BE2C (cell line): Measurements from ENCODE around the gene FOXJ3.

Experiments
- DNase-seq: peaks from one replicate; pipeline ENCODE4 v3.0.0-alpha.2; 2020
- H3K27me3 ChIP-seq: fragments of 250-450 bp; sonication (Bioruptor Pico); 2 replicates; pipeline ENCODE4 v1.5.1; 2020; ENCODE audit warnings: mild to moderate bottlenecking
- H3K36me3 ChIP-seq: fragments of 250-450 bp; sonication (Bioruptor Pico); 2 replicates; pipeline ENCODE4 v1.5.1; 2020; ENCODE audit warnings: mild to moderate bottlenecking
- H3K4me1 ChIP-seq: fragments of 250-450 bp; sonication (Bioruptor Pico); 2 replicates; pipeline ENCODE4 v1.5.1; 2020
- H3K4me3 ChIP-seq: 2 replicates; pipeline ENCODE4 v1.5.1; 2011; ENCODE audit warnings: low read depth, low read length
- H3K9me3 ChIP-seq: fragments of 250-450 bp; sonication (Bioruptor Pico); 2 replicates; pipeline ENCODE4 v1.5.1; 2020
- TF ChIP-seq, protein P1 (sequence below): IDR thresholded peaks from 2 replicates; pipeline ENCODE4 v1.5.1; 2012; ENCODE audit warnings: mild to moderate bottlenecking, low read depth, low read length

Gene FOXJ3

GRCh38 chr1:42183957-42184268, 151.1 kb downstream of the FOXJ3 start:
- TF ChIP-seq, protein P1, sequence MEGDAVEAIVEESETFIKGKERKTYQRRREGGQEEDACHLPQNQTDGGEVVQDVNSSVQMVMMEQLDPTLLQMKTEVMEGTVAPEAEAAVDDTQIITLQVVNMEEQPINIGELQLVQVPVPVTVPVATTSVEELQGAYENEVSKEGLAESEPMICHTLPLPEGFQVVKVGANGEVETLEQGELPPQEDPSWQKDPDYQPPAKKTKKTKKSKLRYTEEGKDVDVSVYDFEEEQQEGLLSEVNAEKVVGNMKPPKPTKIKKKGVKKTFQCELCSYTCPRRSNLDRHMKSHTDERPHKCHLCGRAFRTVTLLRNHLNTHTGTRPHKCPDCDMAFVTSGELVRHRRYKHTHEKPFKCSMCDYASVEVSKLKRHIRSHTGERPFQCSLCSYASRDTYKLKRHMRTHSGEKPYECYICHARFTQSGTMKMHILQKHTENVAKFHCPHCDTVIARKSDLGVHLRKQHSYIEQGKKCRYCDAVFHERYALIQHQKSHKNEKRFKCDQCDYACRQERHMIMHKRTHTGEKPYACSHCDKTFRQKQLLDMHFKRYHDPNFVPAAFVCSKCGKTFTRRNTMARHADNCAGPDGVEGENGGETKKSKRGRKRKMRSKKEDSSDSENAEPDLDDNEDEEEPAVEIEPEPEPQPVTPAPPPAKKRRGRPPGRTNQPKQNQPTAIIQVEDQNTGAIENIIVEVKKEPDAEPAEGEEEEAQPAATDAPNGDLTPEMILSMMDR, result no peak
- H3K4me3 ChIP-seq, result no peak overlapping the region
- no peak for DNase-seq
- no peaks in the 10 kb centered on the region; the same call in 1 of the 2 replicates for H3K36me3 ChIP-seq
- H3K4me1 ChIP-seq, result no peaks in the 10 kb centered on the region
- no peaks in the 10 kb centered on the region for H3K9me3 ChIP-seq
- no peaks in the 10 kb centered on the region for H3K27me3 ChIP-seq

- H3K9me3 ChIP-seq, result no peaks in the 10 kb centered on the region
- no peaks in the 10 kb centered on the region for H3K27me3 ChIP-seq
- H3K36me3 ChIP-seq, result no peaks in the 10 kb centered on the region; the same call in 1 of the 2 replicates
- DNase-seq, result no peak
- TF ChIP-seq, protein P1, result no peak
- H3K4me1 ChIP-seq, result no peaks in the 10 kb centered on the region
- no peak overlapping the region for H3K4me3 ChIP-seq
Measured at GRCh38 chr1:42183210-42183956, 151.7 kb downstream of the FOXJ3 start.

GRCh38 chr1:42181687-42182086, 153.3 kb downstream of the FOXJ3 start:
- no peak for DNase-seq
- H3K9me3 ChIP-seq, result no peaks in the 10 kb centered on the region
- no peak overlapping the region for H3K4me3 ChIP-seq
- no peaks in the 10 kb centered on the region; the same call in 1 of the 2 replicates for H3K36me3 ChIP-seq
- H3K27me3 ChIP-seq, result no peaks in the 10 kb centered on the region
- H3K4me1 ChIP-seq, result no peaks in the 10 kb centered on the region
- TF ChIP-seq, protein P1, result no peak

DNA sequence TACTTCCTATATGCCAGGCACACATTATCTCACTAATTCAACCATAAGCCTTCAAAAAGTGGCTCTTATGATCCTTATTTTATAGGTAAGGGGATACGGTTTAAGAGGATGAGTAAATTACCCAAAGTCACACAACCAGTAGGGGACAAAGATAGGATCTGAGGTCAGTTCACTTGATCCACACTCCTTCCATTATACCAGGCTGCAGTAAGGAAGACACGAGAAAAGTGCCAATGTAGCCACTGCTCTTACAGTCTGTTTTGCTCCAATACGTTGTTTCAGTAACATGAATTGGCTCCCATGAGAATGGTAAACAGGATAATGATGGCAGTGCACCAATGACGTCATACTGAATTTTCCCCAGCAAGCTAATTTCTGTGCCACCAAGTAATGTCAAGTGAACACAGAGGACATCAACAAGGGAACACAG, 155.1 kb downstream of the FOXJ3 start:
- Histone ChIP-seq H3K9me3 (no peaks in the 10 kb centered on the region), H3K4me3 (no peak overlapping the region), H3K4me1 (no peaks in the 10 kb centered on the region), H3K36me3 (no peaks in the 10 kb centered on the region; the same call in 1 of the 2 replicates), H3K27me3 (no peaks in the 10 kb centered on the region)
- TF ChIP-seq, protein P1, result no peak
- DNase-seq, result no peak

DNA sequence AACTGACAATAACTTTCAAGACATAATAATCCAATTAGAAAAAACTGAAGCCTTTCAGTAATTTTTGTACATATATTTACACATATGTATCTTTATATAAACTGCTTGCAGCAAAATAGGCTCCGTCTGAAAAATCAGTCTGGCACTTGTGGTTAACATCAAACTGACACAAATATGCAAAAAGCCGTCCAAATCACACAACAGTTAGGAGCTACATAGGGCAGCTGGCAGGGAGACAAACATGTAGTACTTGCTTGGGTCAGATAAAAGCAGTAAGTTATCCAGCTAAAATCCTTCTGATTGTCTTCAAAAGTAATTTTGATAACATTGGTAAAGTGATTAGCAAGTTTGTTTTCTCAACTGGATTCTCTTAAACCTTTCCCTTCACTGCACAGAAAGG, 155.8 kb downstream of the FOXJ3 start:
- no peaks in the 10 kb centered on the region; the same call in 1 of the 2 replicates for H3K36me3 ChIP-seq
- TF ChIP-seq, protein P1, result no peak
- DNase-seq, result no peak
- H3K9me3 ChIP-seq, result no peaks in the 10 kb centered on the region
- H3K27me3 ChIP-seq, result no peaks in the 10 kb centered on the region
- no peaks in the 10 kb centered on the region for H3K4me1 ChIP-seq
- no peak overlapping the region for H3K4me3 ChIP-seq

- DNase-seq, result no peak
- H3K4me3 ChIP-seq, result no peak overlapping the region
- H3K36me3 ChIP-seq, result no peaks in the 10 kb centered on the region; the same call in 1 of the 2 replicates
- H3K9me3 ChIP-seq, result no peaks in the 10 kb centered on the region
- H3K4me1 ChIP-seq, result no peaks in the 10 kb centered on the region
- H3K27me3 ChIP-seq, result no peaks in the 10 kb centered on the region
- TF ChIP-seq, protein P1, result no peak
Measured at GRCh38 chr1:42178249-42178648, 156.8 kb downstream of the FOXJ3 start.
